Measurements from ENCODE around the gene CEP55. TPM values are rescaled to one million over a fixed set of nuclear protein-coding genes. Genes with fewer than 3 reads are reported as not detected.

The CEP55 gene
- total and polyA plus RNA-seq, 12 donors = 0.32 to 7.7 (median 1.2) TPM

- intact Hi-C loops (cut with DNase I) = no loop called here
- TF ChIP-seq POLR2A (IDR thresholded peaks at IDR 0.05) (no peak), CTCF (IDR thresholded peaks at IDR 0.05) (no peak)
- 60 to 82% (median 72%) methylated on average over 4 of the region's 4 CpGs for WGBS, 4 donors
- Histone ChIP-seq H3K36me3 (replicated peaks in 1 of 2) (no peaks in the 10 kb centered on the region), H3K9me3 (replicated peaks in 1 of 3) (no peaks in the 10 kb centered on the region), H3K27me3 (no peaks in the 10 kb centered on the region), H3K27ac (peak overlapping the region in 2 of 5 donors; percentile 25 to 30), H3K4me3 (no peak overlapping the region), H3K4me1 (replicated peaks in 1 of 2) (peaks cover 30 to 51% of the 10 kb centered on the region in 2 donors)
- DNase-seq = no peak
Measured at GRCh38 chr10:93461109-93461806, 35.2 kb upstream of the CEP55 start.

GRCh38 chr10:93461807-93462178 lies 34.6 kb upstream of the CEP55 start:
- Histone ChIP-seq H3K9me3 (replicated peaks in 1 of 3) (no peaks in the 10 kb centered on the region), H3K4me3 (no peak overlapping the region), H3K4me1 (replicated peaks in 1 of 2) (peaks cover 35 to 57% of the 10 kb centered on the region in 2 donors), H3K27me3 (no peaks in the 10 kb centered on the region), H3K36me3 (replicated peaks in 1 of 2) (no peaks in the 10 kb centered on the region), H3K27ac (peak overlapping the region in 1 of 5 donors; percentile 30)
- TF ChIP-seq CTCF (IDR thresholded peaks at IDR 0.05) (no peak), POLR2A (IDR thresholded peaks at IDR 0.05) (no peak)
- 91 to 100% (median 96%) methylated on average over 1 of the region's 1 CpG for WGBS, 4 donors
- intact Hi-C loops (cut with DNase I) = no loop called here
- no peak for DNase-seq

GRCh38 chr10:93462371-93462770 lies 34.0 kb upstream of the CEP55 start:
- peak overlapping the region in 2 of 5 donors; percentile 52 to 66 for H3K27ac ChIP-seq
- H3K36me3 ChIP-seq (replicated peaks in 1 of 2) = no peaks in the 10 kb centered on the region
- H3K4me3 ChIP-seq = no peak overlapping the region
- no peak for DNase-seq
- H3K27me3 ChIP-seq = no peaks in the 10 kb centered on the region
- WGBS, 4 donors = 19 to 62% (median 30%) methylated on average over 2 of the region's 2 CpGs
- TF ChIP-seq POLR2A (IDR thresholded peaks at IDR 0.05) = no peak
- TF ChIP-seq CTCF (IDR thresholded peaks at IDR 0.05) = no peak
- intact Hi-C loops (cut with DNase I) = no loop called here
- peaks cover 38 to 59% of the 10 kb centered on the region in 2 donors for H3K4me1 ChIP-seq (replicated peaks in 1 of 2)
- H3K9me3 ChIP-seq (replicated peaks in 1 of 3) = no peaks in the 10 kb centered on the region

GRCh38 chr10:93462881-93463280 lies 33.5 kb upstream of the CEP55 start:
- peak overlapping the region in 3 of 5 donors; percentile 52 to 66 (median 66) for H3K27ac ChIP-seq
- H3K4me3 ChIP-seq = no peak overlapping the region
- no peaks in the 10 kb centered on the region for H3K27me3 ChIP-seq
- H3K36me3 ChIP-seq (replicated peaks in 1 of 2) = no peaks in the 10 kb centered on the region
- H3K9me3 ChIP-seq (replicated peaks in 1 of 3) = no peaks in the 10 kb centered on the region
- TF ChIP-seq CTCF (IDR thresholded peaks at IDR 0.05) = no peak
- TF ChIP-seq POLR2A (IDR thresholded peaks at IDR 0.05) = no peak
- DNase-seq = peak in 5 of 7 donors; percentile 28 to 64 (median 40)
- intact Hi-C loops (cut with DNase I) = no loop called here
- 46 to 54% (median 49%) methylated on average over 9 of the region's 9 CpGs for WGBS, 4 donors
- peaks cover 38 to 61% of the 10 kb centered on the region in 2 donors for H3K4me1 ChIP-seq (replicated peaks in 1 of 2)
